Measurements from ENCODE around the gene PDE3B. TPM values are rescaled to one million over a fixed set of nuclear protein-coding genes. Genes with fewer than 3 reads are reported as not detected.
"Not testable (repeated sequence)": the region's sequence is repeated elsewhere in the genome, so short reads cannot be mapped to it uniquely, and the experiment has no call there.

The PDE3B gene
- total RNA-seq, 6 experiments from 2014 or later, result 14.9 to 47.1 (median 28.8) TPM

DNA sequence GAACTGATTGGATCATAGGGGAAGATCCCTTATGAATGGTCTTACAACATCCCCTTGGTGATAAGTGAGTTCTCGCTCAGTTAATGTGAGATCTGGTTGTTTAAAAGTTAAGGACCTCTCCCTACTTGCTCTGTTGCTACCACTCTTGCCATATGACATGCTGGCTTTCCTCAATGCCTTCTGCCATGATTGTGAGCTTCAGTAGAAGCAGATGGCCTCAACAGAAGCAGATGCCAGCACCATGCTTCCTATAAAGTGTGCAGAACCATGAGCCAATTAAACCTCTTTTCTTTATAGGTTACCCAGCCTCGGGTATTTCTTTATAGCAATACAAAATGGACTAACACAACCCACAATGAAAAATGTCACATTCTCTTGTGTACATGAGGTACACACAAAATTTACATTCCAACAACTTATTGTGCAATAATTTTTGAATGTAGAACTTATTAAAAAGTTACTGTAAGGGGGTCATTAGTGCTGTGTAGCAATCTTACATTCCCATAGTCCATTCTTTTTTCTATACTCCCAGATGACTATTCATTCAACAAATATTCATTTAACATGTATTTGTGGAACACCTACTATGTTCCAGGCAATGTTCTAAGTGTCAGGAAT, 238.1 kb downstream of the PDE3B start:
- no peaks in the 10 kb centered on the region for H3K4me1 ChIP-seq
- DNase-seq (no peak), ATAC-seq (no peak)
- WGBS (ENCODE audit: insufficient coverage, low coverage, low lambda C conversion rate, missing lambda C conversion rate), result 91% methylated on average over 2 of the region's 2 CpGs
- H3K36me3 ChIP-seq, result peaks cover 0 to 14% (median 6%) of the 10 kb centered on the region in 4 donors
- H3K27me3 ChIP-seq, result no peaks in the 10 kb centered on the region
- H3K27ac ChIP-seq, result no peak overlapping the region
- H3K4me3 ChIP-seq, result no peak overlapping the region
- no peaks in the 10 kb centered on the region for H3K9me3 ChIP-seq
- intact Hi-C loops (cut with DNase I), result no loop called here
- TF ChIP-seq POLR2A (IDR thresholded peaks at IDR 0.05), result no peak
- TF ChIP-seq, protein P1, sequence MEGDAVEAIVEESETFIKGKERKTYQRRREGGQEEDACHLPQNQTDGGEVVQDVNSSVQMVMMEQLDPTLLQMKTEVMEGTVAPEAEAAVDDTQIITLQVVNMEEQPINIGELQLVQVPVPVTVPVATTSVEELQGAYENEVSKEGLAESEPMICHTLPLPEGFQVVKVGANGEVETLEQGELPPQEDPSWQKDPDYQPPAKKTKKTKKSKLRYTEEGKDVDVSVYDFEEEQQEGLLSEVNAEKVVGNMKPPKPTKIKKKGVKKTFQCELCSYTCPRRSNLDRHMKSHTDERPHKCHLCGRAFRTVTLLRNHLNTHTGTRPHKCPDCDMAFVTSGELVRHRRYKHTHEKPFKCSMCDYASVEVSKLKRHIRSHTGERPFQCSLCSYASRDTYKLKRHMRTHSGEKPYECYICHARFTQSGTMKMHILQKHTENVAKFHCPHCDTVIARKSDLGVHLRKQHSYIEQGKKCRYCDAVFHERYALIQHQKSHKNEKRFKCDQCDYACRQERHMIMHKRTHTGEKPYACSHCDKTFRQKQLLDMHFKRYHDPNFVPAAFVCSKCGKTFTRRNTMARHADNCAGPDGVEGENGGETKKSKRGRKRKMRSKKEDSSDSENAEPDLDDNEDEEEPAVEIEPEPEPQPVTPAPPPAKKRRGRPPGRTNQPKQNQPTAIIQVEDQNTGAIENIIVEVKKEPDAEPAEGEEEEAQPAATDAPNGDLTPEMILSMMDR (IDR thresholded peaks at IDR 0.05), result no peak

DNA sequence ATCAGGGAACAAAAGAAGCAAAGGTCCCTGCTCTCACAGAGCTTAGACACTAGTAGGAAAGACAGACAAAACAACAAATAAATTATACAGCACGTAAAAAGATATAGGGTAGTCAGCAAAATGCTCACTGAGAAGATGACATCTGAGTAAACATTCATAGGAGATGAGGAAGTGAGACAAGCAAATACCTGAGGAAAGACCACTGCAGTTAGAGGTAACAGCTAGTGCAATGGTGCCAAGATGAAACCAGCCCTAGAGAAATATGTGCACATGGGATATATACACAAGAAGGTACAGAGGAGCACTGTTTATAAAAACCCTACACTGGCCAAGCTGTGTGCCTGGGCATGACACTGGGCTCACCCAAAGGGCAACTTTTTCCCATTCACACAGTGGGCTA, 238.6 kb downstream of the PDE3B start:
- intact Hi-C loops (cut with DNase I), result no loop called here
- H3K27ac ChIP-seq, result no peak overlapping the region
- no peak for TF ChIP-seq POLR2A (IDR thresholded peaks at IDR 0.05)
- TF ChIP-seq, protein P1 (IDR thresholded peaks at IDR 0.05), result no peak
- H3K27me3 ChIP-seq, result no peaks in the 10 kb centered on the region
- no peak for ATAC-seq
- no peaks in the 10 kb centered on the region for H3K9me3 ChIP-seq
- peaks cover 0 to 13% (median 4%) of the 10 kb centered on the region in 4 donors for H3K36me3 ChIP-seq
- 93% methylated on average over 1 of the region's 1 CpG for WGBS (ENCODE audit: insufficient coverage, low coverage, low lambda C conversion rate, missing lambda C conversion rate)
- no peak for DNase-seq
- no peaks in the 10 kb centered on the region for H3K4me1 ChIP-seq
- H3K4me3 ChIP-seq, result no peak overlapping the region

DNA sequence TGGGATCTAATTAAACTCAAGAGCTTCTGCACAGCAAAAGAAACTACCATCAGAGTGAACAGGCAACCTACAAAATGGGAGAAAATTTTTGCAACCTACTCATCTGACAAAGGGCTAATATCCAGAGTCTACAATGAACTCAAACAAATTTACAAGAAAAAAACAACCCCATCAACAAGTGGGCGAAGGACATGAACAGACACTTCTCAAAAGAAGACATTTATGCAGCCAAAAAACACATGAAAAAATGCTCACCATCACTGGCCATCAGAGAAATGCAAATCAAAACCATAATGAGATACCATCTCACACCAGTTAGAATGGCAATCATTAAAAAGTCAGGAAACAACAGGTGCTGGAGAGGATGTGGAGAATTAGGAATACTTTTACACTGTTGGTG, 240.1 kb downstream of the PDE3B start:
- H3K9me3 ChIP-seq; H3K36me3 ChIP-seq; intact Hi-C loops (cut with DNase I); ATAC-seq; H3K4me1 ChIP-seq; H3K27ac ChIP-seq; DNase-seq; H3K27me3 ChIP-seq; H3K4me3 ChIP-seq: not testable (repeated sequence)
- WGBS (ENCODE audit: insufficient coverage, low coverage, low lambda C conversion rate, missing lambda C conversion rate), result no CpG with 5 or more reads among the region's 1 CpG

DNA sequence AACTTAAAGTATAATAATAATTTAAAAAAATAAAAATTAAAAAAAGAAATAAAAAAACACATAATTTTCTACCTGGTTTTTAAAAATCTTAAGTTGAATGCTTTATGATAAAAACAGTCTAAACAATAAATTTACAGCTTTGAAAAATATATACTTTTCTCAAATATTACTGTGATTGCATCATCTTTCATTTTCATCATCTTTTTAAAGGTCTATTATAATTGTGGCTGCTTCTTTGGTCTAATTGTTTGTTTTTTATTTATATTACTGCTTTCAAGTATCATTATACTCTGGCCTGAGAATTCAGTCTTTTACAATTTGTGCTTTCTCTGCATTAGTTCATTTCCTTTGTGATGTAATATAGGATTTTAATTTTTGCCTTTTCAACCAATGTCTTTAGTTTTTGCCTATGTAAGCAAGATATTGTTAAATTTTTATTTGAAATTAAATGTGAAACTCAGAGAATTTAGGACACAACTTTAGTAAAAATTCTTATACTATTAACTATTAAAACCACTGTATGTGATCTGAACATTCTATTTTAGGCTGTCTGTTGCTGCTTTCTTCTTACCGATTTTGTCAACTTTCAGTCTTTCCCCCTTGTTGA, 241.2 kb downstream of the PDE3B start:
- intact Hi-C loops (cut with DNase I), result no loop called here
- Histone ChIP-seq H3K36me3 (no peaks in the 10 kb centered on the region), H3K27ac (no peak overlapping the region), H3K9me3 (no peaks in the 10 kb centered on the region), H3K4me1 (no peaks in the 10 kb centered on the region), H3K27me3 (no peaks in the 10 kb centered on the region), H3K4me3 (no peak overlapping the region)
- DNase-seq, result no peak
- 100% methylated on average over 1 of the region's 1 CpG for WGBS (ENCODE audit: insufficient coverage, low coverage, low lambda C conversion rate, missing lambda C conversion rate)
- TF ChIP-seq, protein P1 (IDR thresholded peaks at IDR 0.05), result no peak
- no peak for TF ChIP-seq POLR2A (IDR thresholded peaks at IDR 0.05)
- no peak for ATAC-seq

DNA sequence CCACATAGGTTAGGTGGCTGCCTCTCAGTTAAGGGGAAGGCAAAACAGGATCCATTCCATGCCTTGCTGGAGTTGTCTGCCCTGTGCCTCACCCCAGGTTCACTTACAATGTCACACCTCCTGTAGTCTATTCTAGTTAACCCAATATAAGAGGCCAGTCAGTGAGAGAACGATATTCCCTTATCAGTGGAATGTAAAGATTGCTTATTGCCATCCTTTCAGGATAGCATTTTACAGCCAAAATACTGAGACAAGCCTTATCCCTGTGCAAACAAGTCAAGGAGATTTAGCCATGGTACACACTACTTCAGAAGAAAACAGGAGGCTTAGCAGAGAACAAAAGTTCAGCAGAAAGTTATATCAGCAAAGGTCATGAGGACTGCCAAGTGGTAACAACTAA, 242.9 kb downstream of the PDE3B start:
- ATAC-seq (no peak), DNase-seq (no peak)
- intact Hi-C loops (cut with DNase I), result no loop called here
- Histone ChIP-seq H3K4me1 (peaks cover 0 to 1% (median 0%) of the 10 kb centered on the region in 4 donors), H3K27ac (no peak overlapping the region), H3K9me3 (no peaks in the 10 kb centered on the region), H3K27me3 (no peaks in the 10 kb centered on the region), H3K4me3 (no peak overlapping the region), H3K36me3 (no peaks in the 10 kb centered on the region)
- 25% methylated on average over 1 of the region's 1 CpG for WGBS (ENCODE audit: insufficient coverage, low coverage, low lambda C conversion rate, missing lambda C conversion rate)
- TF ChIP-seq, protein P1 (IDR thresholded peaks at IDR 0.05), result no peak
- TF ChIP-seq POLR2A (IDR thresholded peaks at IDR 0.05), result no peak
